HepG2 (cell line): ENCODE measurements around the gene DKKL1. TPM values are rescaled to one million over a fixed set of nuclear protein-coding genes. Genes with fewer than 3 reads are reported as not detected.
A peak's percentile ranks its signal among the peaks of the same experiment; 100 is the strongest.

Experiments
- ATAC-seq: fragments of 200-7000 bp; cut with Tn5 transposase; 3 replicates; pipeline ENCODE4 v1.9.1; 2020; ENCODE audit warnings: mild to moderate bottlenecking, moderate library complexity
- BruUV-seq: library from RNA; stranded (reverse); fragments of 400-500 nt; replicated peaks from 2 replicates; lab custom pipeline; 2021; lab: Mats Ljungman, UMichigan
- CTCF ChIA-PET: fragments of 300-600 bp; formaldehyde crosslinking; extraction: SDS; loops from one replicate; lab custom pipeline; 2021; ENCODE audit warnings: low total read pairs, inconsistent platforms, low intra/inter-chr PET ratio; lab: Yijun Ruan, JAX
- POLR2A ChIA-PET: fragments of 350-600 bp; sonication (Branson Sonifier 250); formaldehyde crosslinking; loops from one replicate; lab custom pipeline; 2020; ENCODE audit warnings: antibody characterized with exemption, inconsistent platforms; lab: Yijun Ruan, JAX
- DNase-seq: peaks from one replicate; pipeline ENCODE4 v3.0.0-alpha.2; 2015; ENCODE audit warnings: low spot score
- FAIRE-seq: peaks from 3 replicates; lab custom pipeline; 2011; peaks lifted over from hg19 to GRCh38; lab: Jason Lieb, UNC
- H2AFZ ChIP-seq: one replicate; pipeline ENCODE4 v1.6.1; 2011; ENCODE audit warnings: low read length, inconsistent platforms
- H3K27ac ChIP-seq: fragments of 300-600 bp; 3 replicates; pipeline ENCODE4 v1.8.0; 2011; ENCODE audit warnings: mixed run types, mild to moderate bottlenecking, mixed read lengths, low read length, inconsistent platforms; ENCODE audit not compliant: insufficient read depth; ENCODE audit errors: extremely low read length
- H3K27me3 ChIP-seq, 2 experiments: fragments of 200-600 bp in 1 of 2; 2 replicates in 1 of 2; 3 replicates in 1 of 2; pipeline versions ENCODE4 v1.6.0 to v1.8.0; 2011; ENCODE audit warnings: low read length in 2 of 2, mild to moderate bottlenecking in 2 of 2, moderate library complexity in 2 of 2, inconsistent platforms in 1 of 2; ENCODE audit not compliant: insufficient read depth in 2 of 2, control insufficient read depth in 1 of 2
- H3K36me3 ChIP-seq, 2 experiments: fragments of 200-600 bp in 1 of 2; replicated peaks in 1 of 2; 2 replicates in 1 of 2; 3 replicates in 1 of 2; pipeline versions ENCODE4 v1.5.1 to v1.8.0; 2011; ENCODE audit warnings: low read length in 2 of 2, inconsistent platforms in 1 of 2; ENCODE audit not compliant: insufficient read depth in 2 of 2, control insufficient read depth in 1 of 2
- H3K4me1 ChIP-seq: 2 replicates; pipeline ENCODE4 v1.5.1; 2012; ENCODE audit warnings: low read length, inconsistent platforms; ENCODE audit not compliant: insufficient read depth
- H3K4me2 ChIP-seq: 2 replicates; pipeline ENCODE4 v1.6.0; 2011; ENCODE audit warnings: low read depth, low read length, inconsistent platforms
- H3K4me3 ChIP-seq, 3 experiments: fragments of 200-600 bp in 1 of 3; sonication (generic), shearing (Covaris generic) in 1 of 3; replicated peaks in 1 of 3; 2 replicates each; pipeline ENCODE4 v1.5.1; 2011 to 2016; ENCODE audit warnings: low read length in 3 of 3, inconsistent platforms in 2 of 3, low read depth in 2 of 3, mild to moderate bottlenecking in 2 of 3, control low read depth in 1 of 3, mixed read lengths in 1 of 3; ENCODE audit not compliant: insufficient read depth in 1 of 3
- H3K79me2 ChIP-seq: one replicate; pipeline ENCODE4 v1.6.1; 2011; ENCODE audit warnings: low read length, inconsistent platforms; ENCODE audit not compliant: insufficient read depth
- H3K9ac ChIP-seq: 2 replicates; pipeline ENCODE4 v1.6.0; 2011; ENCODE audit warnings: mild to moderate bottlenecking, low read depth, low read length, inconsistent platforms; ENCODE audit not compliant: insufficient read depth
- H3K9me3 ChIP-seq: 2 replicates; pipeline ENCODE4 v1.5.1; 2012; ENCODE audit warnings: mild to moderate bottlenecking, low read length
- H4K20me1 ChIP-seq: 2 replicates; pipeline ENCODE4 v1.6.0; 2011; ENCODE audit warnings: inconsistent platforms, mild to moderate bottlenecking, low read length, moderate library complexity; ENCODE audit not compliant: insufficient read depth
- HNRNPLL ChIP-seq: fragments of 200-400 bp; formaldehyde crosslinking; IDR thresholded peaks from 2 replicates; pipeline ENCODE4 v1.6.1; 2017; ENCODE audit warnings: mild to moderate bottlenecking, low read depth, low read length; ENCODE audit not compliant: poor library complexity, severe bottlenecking
- RFX1 ChIP-seq: fragments of 450-650 bp; IDR thresholded peaks from 2 replicates; pipeline ENCODE4 v1.6.1; 2017
- RFX3 ChIP-seq: IDR thresholded peaks from 2 replicates; pipeline ENCODE4 v1.6.1; 2016; ENCODE audit warnings: missing biosample characterization, missing genetic modification reagents
- SNAPC4 ChIP-seq: sonication (generic); formaldehyde crosslinking; IDR thresholded peaks from 2 replicates; pipeline ENCODE4 v1.4.0; 2020; ENCODE audit warnings: mild to moderate bottlenecking, missing genetic modification reagents
- ZBTB8A ChIP-seq: sonication (generic); formaldehyde crosslinking; IDR thresholded peaks from 2 replicates; pipeline ENCODE4 v1.4.0; 2020; ENCODE audit warnings: mild to moderate bottlenecking, low read depth, missing genetic modification reagents, borderline replicate concordance
- WGBS: methylation state at CpG from one replicate; pipeline ENCODE4 v1.1.6; 2017; ENCODE audit warnings: low lambda C conversion rate; 5-methylcytosine and 5-hydroxymethylcytosine counted together
- in situ Hi-C: cut with HindIII; loops from 2 replicates; pipeline ENCODE4 v1.10.0; 2017; ENCODE audit warnings: low pct_unique_long_range_greater_than_20kb; ENCODE audit not compliant: extremely low pct_ligation_motif_present
- intact Hi-C: fragments of 100-400 bp; cut with micrococcal nuclease; formaldehyde crosslinking; loops from one replicate; pipeline ENCODE4 v1.10.0; 2022; ENCODE audit not compliant: unreplicated experiment
- polyA plus RNA-seq, 8 experiments: library from polyadenylated mRNA; depleted of rRNA in 3 of 8; stranded (reverse) in 7 of 8; unstranded in 1 of 8; fragments of >200 nt; fragmentation: Illumina TruSeq in 4 of 8; extraction: Trizol in 4 of 8; gene quantifications; 2 replicates each; pipeline versions ENCODE4 v1.2.1 to v1.2.3, GENCODE V29; 2011 to 2016; ENCODE audit warnings: low read depth in 4 of 8, missing spikeins in 1 of 8, mixed read lengths in 1 of 8; ENCODE audit not compliant: insufficient read depth in 1 of 8
- total RNA-seq, 5 experiments: library from RNA; depleted of rRNA; stranded (reverse); fragments of >200 nt; fragmentation: Illumina TruSeq; extraction: Trizol; gene quantifications; 2 replicates each; pipeline ENCODE4 v1.2.3, GENCODE V29; 2016; ENCODE audit warnings: low read depth in 1 of 5

The DKKL1 gene
- total and polyA plus RNA-seq, 2 of the 13 experiments (the other 11 are each of a cell fraction or from before 2014, with no cell fraction given): 0.30 to 0.31 TPM

- no peaks in the 10 kb centered on the region for H4K20me1 ChIP-seq
- ATAC-seq (peak; percentile 36; the same call in 2 of the 3 replicates), FAIRE-seq (no peak), DNase-seq (no peak)
- H3K27ac ChIP-seq: no peak overlapping the region
- WGBS: 31% methylated on average over 33 of the region's 48 CpGs
- in situ Hi-C loops (no loop called here), intact Hi-C loops (no loop called here)
- BruUV-seq: no TSS peak
- CTCF ChIA-PET: no interaction called here
- 0 out of 2 replicates have a peak, but pooled peaks cover 5% of the 10 kb centered on the region for H3K4me1 ChIP-seq
- no peak overlapping the region for H3K9ac ChIP-seq
- H2AFZ ChIP-seq: no peak overlapping the region
- TF ChIP-seq RFX1 (peak; percentile 52), SNAPC4 (CRISPR knock-in tag) (peak; percentile 88), HNRNPLL (peak; percentile 42), ZBTB8A (no peak), RFX3 (CRISPR knock-in tag) (0 out of 2 replicates have a peak, but pooled peaks have one; percentile 20)
- H3K27me3 ChIP-seq: peaks cover 16 to 85% of the 10 kb centered on the region in 2 experiments
- no peaks in the 10 kb centered on the region for H3K36me3 ChIP-seq
- no peak overlapping the region for H3K4me2 ChIP-seq
- H3K4me3 ChIP-seq: no peak overlapping the region
- POLR2A ChIA-PET: no interaction called here
- no peaks in the 10 kb centered on the region for H3K79me2 ChIP-seq
- H3K9me3 ChIP-seq: no peaks in the 10 kb centered on the region
Observed at GRCh38 chr19:49421039-49421877, 57.6 kb downstream of the DKKL1 start.
